Neural progenitor cell (in vitro differentiated cells): ENCODE measurements around the gene CCDC88A.

Source experiments
- EZH2 ChIP-seq: fragments of 200-600 bp; sonication (generic); IDR thresholded peaks from 2 replicates; pipeline ENCODE4 v1.6.1; 2017; ENCODE audit warnings: antibody characterized with exemption, mild to moderate bottlenecking, moderate library complexity
- EZH2phosphoT487 ChIP-seq: fragments of 200-600 bp; sonication (generic); IDR thresholded peaks from 2 replicates; pipeline ENCODE4 v1.6.1; 2017; ENCODE audit warnings: antibody characterized with exemption
- TF ChIP-seq, protein P1 (sequence below): fragments of 200-600 bp; sonication (generic); IDR thresholded peaks from 2 replicates; pipeline ENCODE4 v1.5.1; 2017; ENCODE audit warnings: antibody characterized with exemption, mild to moderate bottlenecking

DNA sequence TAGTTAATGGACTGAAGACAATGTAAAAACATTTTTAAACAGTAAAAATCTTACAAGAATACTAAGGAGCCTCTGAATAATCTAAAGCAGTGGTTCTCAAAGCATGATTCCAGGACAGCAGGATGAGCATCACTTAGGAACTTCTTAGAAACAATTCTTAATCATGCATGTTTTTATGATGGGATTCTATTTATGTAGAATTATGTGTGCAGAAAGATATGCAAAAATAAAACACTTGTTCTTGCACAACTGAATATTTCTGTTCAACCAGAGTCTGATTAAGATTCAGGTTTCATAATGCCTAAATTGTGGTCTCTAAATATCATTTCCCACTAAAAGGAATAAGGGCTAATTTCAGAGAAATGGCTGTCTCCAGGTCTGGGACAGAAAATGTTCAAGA is 81.4 kb downstream of the CCDC88A start:
- TF ChIP-seq, protein P1, sequence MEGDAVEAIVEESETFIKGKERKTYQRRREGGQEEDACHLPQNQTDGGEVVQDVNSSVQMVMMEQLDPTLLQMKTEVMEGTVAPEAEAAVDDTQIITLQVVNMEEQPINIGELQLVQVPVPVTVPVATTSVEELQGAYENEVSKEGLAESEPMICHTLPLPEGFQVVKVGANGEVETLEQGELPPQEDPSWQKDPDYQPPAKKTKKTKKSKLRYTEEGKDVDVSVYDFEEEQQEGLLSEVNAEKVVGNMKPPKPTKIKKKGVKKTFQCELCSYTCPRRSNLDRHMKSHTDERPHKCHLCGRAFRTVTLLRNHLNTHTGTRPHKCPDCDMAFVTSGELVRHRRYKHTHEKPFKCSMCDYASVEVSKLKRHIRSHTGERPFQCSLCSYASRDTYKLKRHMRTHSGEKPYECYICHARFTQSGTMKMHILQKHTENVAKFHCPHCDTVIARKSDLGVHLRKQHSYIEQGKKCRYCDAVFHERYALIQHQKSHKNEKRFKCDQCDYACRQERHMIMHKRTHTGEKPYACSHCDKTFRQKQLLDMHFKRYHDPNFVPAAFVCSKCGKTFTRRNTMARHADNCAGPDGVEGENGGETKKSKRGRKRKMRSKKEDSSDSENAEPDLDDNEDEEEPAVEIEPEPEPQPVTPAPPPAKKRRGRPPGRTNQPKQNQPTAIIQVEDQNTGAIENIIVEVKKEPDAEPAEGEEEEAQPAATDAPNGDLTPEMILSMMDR = no peak
- TF ChIP-seq EZH2 (no peak), EZH2phosphoT487 (no peak)
